ENCODE results near the gene BNIP5. TPM values are rescaled to one million over a fixed set of nuclear protein-coding genes. Genes with fewer than 3 reads are reported as not detected.
A peak's percentile ranks its signal among the peaks of the same experiment; 100 is the strongest.

BNIP5 gene
- total RNA-seq, 1 experiment from 2014 or later, result not detected

DNA sequence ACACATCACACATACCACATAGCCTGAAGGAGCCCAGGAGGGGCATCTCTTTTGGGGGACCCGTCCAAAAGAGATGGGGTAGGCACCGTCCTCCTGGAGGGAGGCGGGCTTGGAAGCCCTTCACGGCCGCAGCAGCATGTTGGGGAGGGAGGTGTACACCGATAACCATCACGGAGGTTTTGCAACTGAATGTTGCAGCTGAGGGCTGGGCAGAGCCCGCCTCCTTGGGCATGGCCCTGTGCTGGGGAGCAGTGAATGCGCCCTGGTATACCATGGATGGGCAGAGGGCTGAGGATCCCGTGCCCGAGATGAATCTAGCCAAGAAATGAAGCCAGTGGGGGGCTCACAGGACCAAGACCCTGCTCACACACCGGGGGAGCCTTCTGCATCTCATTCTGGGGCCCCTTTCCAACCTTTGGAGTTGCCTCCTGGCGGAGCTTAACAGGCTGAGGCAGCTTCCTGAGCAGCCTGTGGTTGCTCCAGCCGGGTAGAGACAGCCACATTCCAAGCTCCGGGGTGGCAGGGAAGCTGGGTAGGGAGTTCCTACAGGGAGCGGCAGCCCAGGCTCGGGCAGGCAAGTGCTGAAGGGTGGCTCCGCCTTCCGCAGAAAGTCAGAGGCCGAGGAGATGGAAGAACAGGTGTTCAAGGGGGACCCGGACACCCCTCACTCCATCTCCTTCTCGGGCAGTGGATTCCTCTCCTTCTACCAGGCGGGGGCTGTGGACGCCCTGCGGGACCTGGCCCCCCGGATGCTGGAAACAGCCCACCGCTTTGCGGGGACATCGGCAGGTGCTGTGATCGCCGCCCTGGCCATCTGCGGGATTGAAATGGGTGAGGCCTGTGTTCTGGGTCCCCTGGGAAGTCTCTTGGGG lies 66.6 kb downstream of the BNIP5 start, which contains the start of gene PNPLA1:
Gene PNPLA1, plus strand, starts transcription at position 227 of the 872 bp plus-strand sequence. Its CDS starts 400 bp downstream, at position 627.
- intact Hi-C loops (cut with micrococcal nuclease; ENCODE audit: unreplicated experiment), result no loop called here
- Histone ChIP-seq H3K79me2 (ENCODE audit: low read depth) (no peaks in the 10 kb centered on the region), H4K20me1 (ENCODE audit: insufficient read depth) (no peaks in the 10 kb centered on the region), H3K9me2 (ENCODE audit: insufficient read depth) (no peaks in the 10 kb centered on the region), H3F3A (ENCODE audit: insufficient read depth, low read depth) (peaks cover 22% of the 10 kb centered on the region), H3K9me3 (ENCODE audit: insufficient read depth, low read depth) (0 out of 2 replicates have a peak, but pooled peaks cover 3% of the 10 kb centered on the region), H3K4me2 (no peak within 1 kb of the TSS), H3K27me3 (ENCODE audit: insufficient read depth, low read depth) (no peaks in the 10 kb centered on the region), H3K4me1 (replicated peaks; ENCODE audit: insufficient read depth) (peaks cover 32% of the 10 kb centered on the region), H3K36me3 (ENCODE audit: low read depth) (no peaks in the 10 kb centered on the region), H2AFZ (no peak within 1 kb of the TSS), H3K4me3 (no peak within 1 kb of the TSS), H3K27ac (no peak within 1 kb of the TSS)
- ChIA-PET CTCF (no interaction called here), POLR2A (ENCODE audit: unreplicated experiment) (no interaction called here)
- no peak for TF ChIP-seq CTCF (conservative IDR thresholded peaks at IDR 0.05)
- no peak for TF ChIP-seq EZH2 (IDR thresholded peaks at IDR 0.05; ENCODE audit: low read depth)
- BruUV-seq (replicated peaks), result no TSS peak
- DNase-seq, result no peak

DNA sequence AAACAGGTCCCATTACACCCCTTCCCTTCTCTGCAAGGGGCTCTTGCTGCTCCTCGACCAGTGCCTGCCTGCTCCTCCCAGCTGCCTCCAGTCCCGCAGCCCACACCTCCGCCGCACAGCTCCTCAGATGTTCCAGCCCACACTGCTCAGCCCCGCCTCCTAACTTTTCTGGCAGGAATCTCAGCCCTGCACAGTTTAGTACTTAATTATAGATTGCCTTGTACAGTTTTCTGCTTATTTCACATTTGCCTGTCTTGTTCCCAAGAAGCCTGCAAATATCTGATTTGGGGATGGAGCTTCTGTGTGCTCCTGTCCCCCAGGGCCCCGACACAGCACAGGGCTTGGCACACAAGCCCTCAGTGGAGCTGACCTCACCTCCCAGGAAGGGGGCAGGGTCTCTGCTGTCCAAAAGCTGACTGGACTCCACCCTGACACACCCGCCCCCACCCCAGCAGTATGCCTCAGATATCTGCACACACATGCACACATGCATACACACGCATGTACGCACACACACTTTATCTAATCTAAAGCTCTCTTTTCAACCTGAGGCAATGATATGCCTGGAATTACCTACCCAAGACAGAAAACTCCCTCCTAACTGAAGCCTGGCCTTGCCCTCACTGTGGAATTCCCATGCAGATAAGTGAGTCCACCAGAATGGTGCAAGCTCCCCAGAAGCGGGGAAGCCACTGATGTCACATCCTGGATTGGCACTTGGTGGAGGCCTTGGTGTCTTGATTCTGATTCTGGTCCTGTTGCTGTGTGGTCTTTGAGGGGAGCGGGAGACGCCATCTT lies 68.0 kb downstream of the BNIP5 start:
- 0 out of 2 replicates have a peak, but pooled peaks cover 3% of the 10 kb centered on the region for H3K9me3 ChIP-seq (ENCODE audit: insufficient read depth, low read depth)
- no peaks in the 10 kb centered on the region for H3K36me3 ChIP-seq (ENCODE audit: low read depth)
- no peak for DNase-seq
- H3K4me2 ChIP-seq, result peak overlapping the region; percentile 42; the same call in 1 of the 2 replicates
- no TSS peak for BruUV-seq (replicated peaks)
- no peak for TF ChIP-seq EZH2 (IDR thresholded peaks at IDR 0.05; ENCODE audit: low read depth)
- TF ChIP-seq CTCF (conservative IDR thresholded peaks at IDR 0.05), result no peak
- intact Hi-C loops (cut with micrococcal nuclease; ENCODE audit: unreplicated experiment), result no loop called here
- no peaks in the 10 kb centered on the region for H4K20me1 ChIP-seq (ENCODE audit: insufficient read depth)
- no peaks in the 10 kb centered on the region for H3K79me2 ChIP-seq (ENCODE audit: low read depth)
- peaks cover 32% of the 10 kb centered on the region for H3K4me1 ChIP-seq (replicated peaks; ENCODE audit: insufficient read depth)
- H2AFZ ChIP-seq, result no peak overlapping the region
- no peak overlapping the region for H3K27ac ChIP-seq
- H3K9me2 ChIP-seq (ENCODE audit: insufficient read depth), result no peaks in the 10 kb centered on the region
- peaks cover 22% of the 10 kb centered on the region for H3F3A ChIP-seq (ENCODE audit: insufficient read depth, low read depth)
- ChIA-PET CTCF (interaction anchor here (0.6 kb wide), 1 partner anchor 11 kb away, joined by 4 read pairs; no protein-coding TSS in a partner anchor), POLR2A (ENCODE audit: unreplicated experiment) (interaction anchor here (0.5 to 0.6 kb wide), 2 partner anchors 52 to 796 kb away, joined by 4 to 25 read pairs; no protein-coding TSS in a partner anchor)
- H3K4me3 ChIP-seq, result no peak overlapping the region
- H3K27me3 ChIP-seq (ENCODE audit: insufficient read depth, low read depth), result no peaks in the 10 kb centered on the region

DNA sequence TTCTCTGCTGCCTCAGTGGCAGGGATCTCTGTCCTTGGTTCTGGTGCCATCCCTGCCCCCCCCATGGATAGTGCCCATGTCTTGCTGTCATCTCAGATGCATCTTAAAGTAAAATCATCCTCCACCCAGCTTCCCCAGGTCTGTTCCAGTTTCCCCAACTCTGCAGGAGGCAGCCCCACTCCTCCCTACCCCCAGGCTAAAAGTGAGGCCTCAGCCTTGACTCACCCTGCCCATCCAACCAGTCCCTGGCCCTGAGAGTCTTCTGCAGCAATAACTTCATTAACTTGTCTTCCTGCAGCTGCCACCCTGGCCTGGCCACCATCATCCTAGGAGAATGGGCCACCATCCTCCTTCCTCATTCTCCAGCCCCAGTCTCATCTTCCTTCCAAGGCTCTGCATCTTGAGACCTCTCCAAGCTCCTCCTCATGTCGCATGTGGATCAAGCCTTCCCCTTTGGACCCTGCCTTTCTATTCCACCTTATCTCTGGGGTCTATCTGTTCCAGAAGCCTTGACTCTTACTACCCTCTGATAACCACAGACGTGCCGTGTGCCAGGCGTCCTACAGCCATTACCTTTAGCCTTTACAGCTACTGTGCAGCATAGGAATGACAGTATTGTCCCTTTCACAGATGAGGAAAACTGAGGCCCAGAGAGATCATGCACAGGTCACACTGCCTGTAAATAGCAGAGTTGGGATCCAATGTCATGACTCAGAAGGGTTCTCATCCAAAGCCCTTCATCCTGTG lies 68.8 kb downstream of the BNIP5 start:
- no peaks in the 10 kb centered on the region for H3K27me3 ChIP-seq (ENCODE audit: insufficient read depth, low read depth)
- H3K9me3 ChIP-seq (ENCODE audit: insufficient read depth, low read depth), result 0 out of 2 replicates have a peak, but pooled peaks cover 3% of the 10 kb centered on the region
- ChIA-PET POLR2A (ENCODE audit: unreplicated experiment) (interaction anchor here (0.5 to 0.6 kb wide), 3 partner anchors 53 to 795 kb away, joined by 4 to 25 read pairs (median 4); no protein-coding TSS in a partner anchor), CTCF (no interaction called here)
- intact Hi-C loops (cut with micrococcal nuclease; ENCODE audit: unreplicated experiment), result no loop called here
- TF ChIP-seq CTCF (conservative IDR thresholded peaks at IDR 0.05) (no peak), EZH2 (IDR thresholded peaks at IDR 0.05; ENCODE audit: low read depth) (no peak)
- peaks cover 22% of the 10 kb centered on the region for H3F3A ChIP-seq (ENCODE audit: insufficient read depth, low read depth)
- H3K4me3 ChIP-seq, result no peak overlapping the region
- H4K20me1 ChIP-seq (ENCODE audit: insufficient read depth), result no peaks in the 10 kb centered on the region
- H3K79me2 ChIP-seq (ENCODE audit: low read depth), result no peaks in the 10 kb centered on the region
- no peak overlapping the region for H3K27ac ChIP-seq
- H3K9me2 ChIP-seq (ENCODE audit: insufficient read depth), result no peaks in the 10 kb centered on the region
- peaks cover 32% of the 10 kb centered on the region for H3K4me1 ChIP-seq (replicated peaks; ENCODE audit: insufficient read depth)
- DNase-seq, result peak; percentile 49 to 84
- no TSS peak for BruUV-seq (replicated peaks)
- no peaks in the 10 kb centered on the region for H3K36me3 ChIP-seq (ENCODE audit: low read depth)
- no peak overlapping the region for H2AFZ ChIP-seq
- peak overlapping the region; percentile 42 for H3K4me2 ChIP-seq

All from PC-9 (cell line).